MM.1S (cell line): Measurements from ENCODE around the gene UBE2A.
A peak's percentile ranks its signal among the peaks of the same experiment; 100 is the strongest.

Experiments used
- DNase-seq: peaks from one replicate; pipeline ENCODE4 v3.0.0-alpha.2; 2015
- H2AFZ ChIP-seq: fragments of 300-600 bp; sonication (generic); 2 replicates; pipeline ENCODE4 v1.6.0; 2016; ENCODE audit warnings: antibody characterized with exemption, low read length
- H3F3A ChIP-seq: fragments of 300-600 bp; sonication (generic); 2 replicates; pipeline ENCODE4 v1.6.1; 2016; ENCODE audit warnings: mild to moderate bottlenecking, antibody characterized with exemption, low read length, moderate library complexity, mixed read lengths; ENCODE audit not compliant: insufficient read depth
- H3K27ac ChIP-seq: fragments of 300-600 bp; sonication (generic); 2 replicates; pipeline ENCODE4 v1.5.1; 2016; ENCODE audit warnings: mild to moderate bottlenecking, low read length
- H3K27me3 ChIP-seq: fragments of 300-600 bp; sonication (generic); replicated peaks from 2 replicates; pipeline ENCODE4 v1.6.0; 2016; ENCODE audit warnings: low read length; ENCODE audit not compliant: insufficient read depth
- H3K36me3 ChIP-seq: fragments of 300-600 bp; sonication (generic); replicated peaks from 2 replicates; pipeline ENCODE4 v1.6.1; 2016; ENCODE audit warnings: mild to moderate bottlenecking, low read length, mixed read lengths; ENCODE audit not compliant: insufficient read depth
- H3K4me1 ChIP-seq: fragments of 300-600 bp; sonication (generic); 2 replicates; pipeline ENCODE4 v1.6.1; 2016; ENCODE audit warnings: low read length, mixed read lengths
- H3K4me2 ChIP-seq: fragments of 300-600 bp; sonication (generic); 2 replicates; pipeline ENCODE4 v1.6.0; 2016; ENCODE audit warnings: low read depth, low read length
- H3K4me3 ChIP-seq: fragments of 300-600 bp; sonication (generic); 2 replicates; pipeline ENCODE4 v1.5.1; 2016; ENCODE audit warnings: low read length, mixed read lengths
- H3K79me2 ChIP-seq: fragments of 300-600 bp; sonication (generic); 2 replicates; pipeline ENCODE4 v1.6.1; 2016; ENCODE audit warnings: mixed run types, low read length, mixed read lengths
- H3K9ac ChIP-seq: fragments of 300-600 bp; sonication (generic); 2 replicates; pipeline ENCODE4 v1.6.1; 2016; ENCODE audit warnings: low read length, mixed read lengths
- H3K9me2 ChIP-seq: fragments of 300-600 bp; sonication (generic); replicated peaks from 2 replicates; pipeline ENCODE4 v1.6.1; 2016; ENCODE audit warnings: mild to moderate bottlenecking, low read length, mixed read lengths; ENCODE audit not compliant: insufficient read depth
- H3K9me3 ChIP-seq: fragments of 300-600 bp; sonication (generic); replicated peaks from 2 replicates; pipeline ENCODE4 v1.6.1; 2016; ENCODE audit warnings: mild to moderate bottlenecking, low read length, mixed read lengths; ENCODE audit not compliant: insufficient read depth
- H4K20me1 ChIP-seq: fragments of 300-600 bp; sonication (generic); 2 replicates; pipeline ENCODE4 v1.6.1; 2016; ENCODE audit warnings: mild to moderate bottlenecking, low read length, moderate library complexity, mixed read lengths; ENCODE audit not compliant: insufficient read depth
- CTCF ChIP-seq: fragments of 300-600 bp; sonication (generic); IDR thresholded peaks from 2 replicates; pipeline ENCODE4 v1.5.1; 2016; ENCODE audit warnings: antibody characterized with exemption, low read length, mixed read lengths
- EZH2 ChIP-seq: fragments of 300-600 bp; sonication (generic); optimal IDR thresholded peaks from 2 replicates; pipeline ENCODE3; 2017; ENCODE audit warnings: low read depth, mild to moderate bottlenecking, antibody characterized with exemption, low read length, mixed read lengths
- EZH2phosphoT487 ChIP-seq: fragments of 300-600 bp; sonication (generic); IDR thresholded peaks from 2 replicates; pipeline ENCODE4 v1.6.1; 2018; ENCODE audit warnings: antibody characterized with exemption, low read length

The UBE2A gene

GRCh38 chrX:119602701-119603255 is 28.4 kb downstream of the UBE2A start:
- DNase-seq, result no peak
- H3K27ac ChIP-seq, result no peak overlapping the region
- H3K4me3 ChIP-seq, result no peak overlapping the region
- no peak overlapping the region for H3K4me2 ChIP-seq
- no peaks in the 10 kb centered on the region for H3K9me2 ChIP-seq
- peaks cover 76% of the 10 kb centered on the region for H3K79me2 ChIP-seq
- no peak overlapping the region for H2AFZ ChIP-seq
- H3K9me3 ChIP-seq, result no peaks in the 10 kb centered on the region
- H3K27me3 ChIP-seq, result no peaks in the 10 kb centered on the region
- TF ChIP-seq CTCF, result no peak
- TF ChIP-seq EZH2phosphoT487, result no peak
- TF ChIP-seq EZH2, result no peak
- no peaks in the 10 kb centered on the region for H3K36me3 ChIP-seq
- H4K20me1 ChIP-seq, result no peaks in the 10 kb centered on the region; the same call in 1 of the 2 replicates
- H3F3A ChIP-seq, result peaks cover 6% of the 10 kb centered on the region; the same call in 1 of the 2 replicates
- no peaks in the 10 kb centered on the region for H3K4me1 ChIP-seq
- no peak overlapping the region for H3K9ac ChIP-seq

- Histone ChIP-seq H3K36me3 (no peaks in the 10 kb centered on the region), H3K79me2 (peaks cover 59% of the 10 kb centered on the region), H3K4me2 (peak overlapping the region; percentile 81), H3K9ac (peak overlapping the region; percentile 96), H3F3A (peaks cover 6% of the 10 kb centered on the region; the same call in 1 of the 2 replicates), H3K4me1 (no peaks in the 10 kb centered on the region), H3K27ac (no peak overlapping the region), H2AFZ (no peak overlapping the region), H4K20me1 (no peaks in the 10 kb centered on the region; the same call in 1 of the 2 replicates), H3K4me3 (peak overlapping the region; percentile 91), H3K27me3 (no peaks in the 10 kb centered on the region), H3K9me3 (no peaks in the 10 kb centered on the region), H3K9me2 (no peaks in the 10 kb centered on the region)
- TF ChIP-seq EZH2phosphoT487 (no peak), CTCF (no peak), EZH2 (no peak)
- no peak for DNase-seq
Observed at GRCh38 chrX:119604766-119605463, 30.6 kb downstream of the UBE2A start.

GRCh38 chrX:119605464-119606279 is 31.3 kb downstream of the UBE2A start:
- H3K4me2 ChIP-seq, result peak overlapping the region; percentile 81
- peak overlapping the region; percentile 96 for H3K9ac ChIP-seq
- peak overlapping the region; percentile 56; the same call in 1 of the 2 replicates for H2AFZ ChIP-seq
- peaks cover 51% of the 10 kb centered on the region for H3K79me2 ChIP-seq
- DNase-seq, result peak; percentile 38
- H3K4me3 ChIP-seq, result peak overlapping the region; percentile 91
- no peaks in the 10 kb centered on the region for H3K27me3 ChIP-seq
- TF ChIP-seq CTCF (no peak), EZH2phosphoT487 (no peak), EZH2 (no peak)
- H3F3A ChIP-seq, result peaks cover 11% of the 10 kb centered on the region
- H3K27ac ChIP-seq, result peak overlapping the region; percentile 78
- no peaks in the 10 kb centered on the region; the same call in 1 of the 2 replicates for H4K20me1 ChIP-seq
- 0 out of 2 replicates have a peak, but pooled peaks cover 4% of the 10 kb centered on the region for H3K4me1 ChIP-seq
- H3K36me3 ChIP-seq, result no peaks in the 10 kb centered on the region
- H3K9me3 ChIP-seq, result no peaks in the 10 kb centered on the region
- H3K9me2 ChIP-seq, result no peaks in the 10 kb centered on the region
